Subcutaneous adipose tissue (tissue), 4 donors: ENCODE results near the gene KCNA5. TPM values are rescaled to one million over a fixed set of nuclear protein-coding genes. Genes with fewer than 3 reads are reported as not detected.

Experiments
- total RNA-seq, 4 donors: library from RNA; depleted of rRNA; stranded (reverse); fragments of >200 nt; gene quantifications; one replicate each; pipeline ENCODE4 v1.1.0, GENCODE V29; 2016
- TF ChIP-seq, protein P1 (sequence below): fragments of 450-650 bp; IDR thresholded peaks from one replicate; pipeline ENCODE4 v1.5.1; 2016; ENCODE audit warnings: low read depth, mild to moderate bottlenecking, control low read depth, antibody characterized with exemption, moderate library complexity

The KCNA5 gene
- total RNA-seq, 4 donors from 2014 or later: 0.19 to 0.33 (median 0.22) TPM; not detected in 1

DNA sequence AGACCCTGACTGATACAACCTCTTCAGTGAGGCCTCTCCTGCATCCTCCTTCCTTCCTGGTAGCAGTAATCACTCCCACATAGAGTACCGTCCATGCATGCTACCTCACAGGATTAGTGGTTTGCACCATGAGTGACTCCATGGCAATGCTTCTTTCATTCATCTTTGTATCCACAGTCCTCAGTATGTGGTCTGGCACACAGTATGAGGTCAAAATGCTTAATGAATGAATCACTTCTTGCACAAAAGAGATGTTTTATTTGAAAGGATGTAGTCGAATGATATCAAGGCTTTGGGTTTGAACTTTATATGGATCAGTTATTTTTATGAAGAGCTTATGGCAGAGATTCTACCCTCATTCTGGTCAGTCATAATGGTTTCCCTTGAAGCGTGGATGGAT, 42.2 kb downstream of the KCNA5 start:
- TF ChIP-seq, protein P1, sequence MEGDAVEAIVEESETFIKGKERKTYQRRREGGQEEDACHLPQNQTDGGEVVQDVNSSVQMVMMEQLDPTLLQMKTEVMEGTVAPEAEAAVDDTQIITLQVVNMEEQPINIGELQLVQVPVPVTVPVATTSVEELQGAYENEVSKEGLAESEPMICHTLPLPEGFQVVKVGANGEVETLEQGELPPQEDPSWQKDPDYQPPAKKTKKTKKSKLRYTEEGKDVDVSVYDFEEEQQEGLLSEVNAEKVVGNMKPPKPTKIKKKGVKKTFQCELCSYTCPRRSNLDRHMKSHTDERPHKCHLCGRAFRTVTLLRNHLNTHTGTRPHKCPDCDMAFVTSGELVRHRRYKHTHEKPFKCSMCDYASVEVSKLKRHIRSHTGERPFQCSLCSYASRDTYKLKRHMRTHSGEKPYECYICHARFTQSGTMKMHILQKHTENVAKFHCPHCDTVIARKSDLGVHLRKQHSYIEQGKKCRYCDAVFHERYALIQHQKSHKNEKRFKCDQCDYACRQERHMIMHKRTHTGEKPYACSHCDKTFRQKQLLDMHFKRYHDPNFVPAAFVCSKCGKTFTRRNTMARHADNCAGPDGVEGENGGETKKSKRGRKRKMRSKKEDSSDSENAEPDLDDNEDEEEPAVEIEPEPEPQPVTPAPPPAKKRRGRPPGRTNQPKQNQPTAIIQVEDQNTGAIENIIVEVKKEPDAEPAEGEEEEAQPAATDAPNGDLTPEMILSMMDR: no peak

DNA sequence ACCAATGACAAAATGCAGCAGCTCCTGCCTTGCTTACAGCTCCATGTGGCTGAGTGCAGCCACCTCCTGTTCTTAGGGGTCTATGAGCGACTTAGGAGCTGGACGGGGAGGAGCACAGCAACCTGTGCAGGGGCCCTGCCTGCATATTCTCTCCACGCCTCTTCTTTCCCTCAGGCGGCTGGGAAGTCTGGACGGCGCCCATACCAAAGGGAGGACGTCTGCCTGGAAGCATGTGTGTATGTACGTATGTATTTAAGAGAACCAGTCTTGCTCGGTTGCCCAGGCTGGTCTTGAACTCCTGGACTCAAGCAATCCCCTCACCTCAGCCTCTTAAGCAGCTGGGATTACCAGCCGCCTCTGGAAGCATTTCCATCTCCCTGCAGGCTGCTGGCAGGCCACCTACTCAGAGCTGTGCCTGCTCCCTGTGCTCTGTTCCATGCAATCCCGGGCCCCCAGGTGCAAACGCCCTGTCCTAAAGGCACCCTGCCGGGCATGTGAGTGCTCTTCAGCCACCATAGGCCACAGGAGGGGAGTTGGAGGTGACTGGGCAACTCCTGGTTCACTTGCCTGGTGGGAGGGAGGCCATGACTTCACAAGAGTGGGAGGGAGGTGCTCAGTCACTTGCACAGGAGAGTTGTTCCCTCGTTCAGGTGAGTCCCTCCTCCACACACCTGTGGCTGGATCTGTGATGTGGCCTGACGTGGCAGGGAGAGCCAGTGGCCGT, 44.3 kb downstream of the KCNA5 start:
- TF ChIP-seq, protein P1: no peak

DNA sequence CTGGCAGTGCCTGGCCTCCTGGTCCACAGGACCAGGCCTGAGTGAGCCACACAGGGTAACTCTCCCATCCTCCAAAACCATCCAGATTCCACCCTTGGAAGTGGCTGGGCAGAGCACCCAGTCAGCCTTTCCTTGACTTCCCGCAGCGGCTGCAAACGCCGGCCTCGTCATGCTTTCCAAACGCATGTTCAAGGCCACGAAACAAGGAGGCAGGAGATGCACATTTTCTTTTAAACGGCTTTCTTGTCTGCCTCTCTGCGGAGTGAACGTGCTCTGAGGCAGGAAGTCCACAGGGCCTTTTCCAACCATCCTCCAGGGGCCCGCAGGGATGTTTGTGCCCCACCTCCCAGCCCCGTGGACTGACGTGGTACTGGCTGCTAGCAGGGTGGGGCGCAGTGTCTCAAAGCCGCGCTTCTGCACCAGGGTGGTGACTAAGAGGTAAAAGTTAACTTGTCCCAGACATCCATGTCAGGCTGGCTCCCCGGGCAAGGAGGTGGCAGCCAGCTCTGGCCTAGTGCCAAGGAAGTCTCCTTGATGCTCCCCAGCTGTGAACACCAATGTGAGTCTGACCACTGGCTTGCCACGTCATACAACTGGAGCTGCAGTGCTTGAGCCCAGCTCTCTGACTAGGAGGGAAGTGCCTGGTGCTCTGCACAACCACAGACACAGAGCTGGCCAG, 45.0 kb downstream of the KCNA5 start:
- TF ChIP-seq, protein P1: no peak

DNA sequence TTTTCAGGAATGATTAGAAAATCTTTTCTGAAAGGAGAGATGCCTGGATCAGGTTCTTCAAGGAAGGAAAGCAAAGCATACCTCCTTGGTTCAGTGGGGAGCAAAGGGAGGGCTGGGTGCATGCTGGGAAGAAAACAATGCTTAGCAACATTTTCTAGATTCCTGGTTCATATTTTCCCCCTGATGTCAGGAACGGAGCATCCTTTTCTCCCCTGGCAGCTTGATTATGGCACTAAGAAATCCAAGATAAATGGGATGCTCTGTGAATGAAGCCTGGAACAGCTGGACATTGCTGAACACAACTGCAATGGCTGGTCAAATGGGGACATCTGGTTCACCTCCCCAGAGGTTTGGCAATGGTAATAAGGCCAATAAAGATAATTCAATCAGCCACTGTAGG, 50.9 kb downstream of the KCNA5 start:
- TF ChIP-seq, protein P1: no peak

DNA sequence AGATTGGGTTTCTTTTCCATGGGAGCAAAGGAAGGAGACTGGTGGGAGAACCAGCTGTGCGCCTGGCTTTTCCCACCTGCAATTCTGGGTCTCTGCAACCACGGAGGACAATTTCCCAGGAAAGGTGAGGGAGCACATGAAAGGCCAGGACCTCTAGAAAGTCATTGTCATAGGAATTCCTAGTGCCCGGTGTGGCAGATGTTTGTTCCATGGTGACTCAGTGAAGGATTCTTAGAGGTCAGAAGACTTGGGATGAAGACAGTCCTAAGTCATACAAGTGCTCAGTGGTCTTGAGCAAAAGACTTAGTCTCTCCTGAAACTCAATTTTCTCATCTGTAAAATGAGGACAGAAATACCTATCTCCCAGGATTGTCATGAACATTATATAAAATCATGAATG, 51.3 kb downstream of the KCNA5 start:
- TF ChIP-seq, protein P1: no peak

Other genes with a start within 250 kb of the KCNA5 start
- 1 to 10 TPM in 2 of 4 donors, under 1 TPM in 1, not detected in 1; 0.34 to 1.8 (median 1.1) TPM for gene KCNA1, start 134.0 kb upstream of the KCNA5 start, total RNA-seq